A549 (cell line): ENCODE measurements around the gene NCOA5. TPM values are rescaled to one million over a fixed set of nuclear protein-coding genes. Genes with fewer than 3 reads are reported as not detected.

Experiments
- ATAC-seq, 2 experiments: fragments of 200-7000 bp in 1 of 2; fragments of >200 bp in 1 of 2; cut with Nextera tagmentation in 1 of 2; cut with Tn5 transposase in 1 of 2; 3 replicates each; pipeline versions ENCODE4 v1.8.0 to v1.9.1; 2018 to 2020; ENCODE audit warnings: mild to moderate bottlenecking in 1 of 2, moderate library complexity in 1 of 2
- CTCF ChIA-PET: fragments of 300-600 bp; sonication (Branson Sonifier 250); formaldehyde crosslinking; extraction: SDS; loops from one replicate; lab custom pipeline; 2021; ENCODE audit warnings: antibody characterized with exemption, inconsistent platforms; lab: Yijun Ruan, JAX
- POLR2A ChIA-PET: fragments of 350-600 bp; formaldehyde crosslinking; extraction: SDS; loops from one replicate; lab custom pipeline; 2021; ENCODE audit warnings: antibody characterized with exemption, inconsistent platforms; lab: Yijun Ruan, JAX
- DNase-seq, 2 experiments: peaks; one replicate each; pipeline versions ENCODE4 v3.0.0 to v3.0.0-alpha.2; 2011 to 2016; ENCODE audit warnings: low read depth in 1 of 2, low spot score in 1 of 2
- FAIRE-seq: peaks from 2 replicates; lab custom pipeline; 2011; peaks lifted over from hg19 to GRCh38; lab: Jason Lieb, UNC
- H3K27ac ChIP-seq, 2 experiments: fragments of >200 bp; sonication (Bioruptor Twin); formaldehyde crosslinking; 3 replicates each; pipeline ENCODE4 v1.5.1; 2016 to 2017
- H3K4me1 ChIP-seq: fragments of >200 bp; sonication (Bioruptor Twin); formaldehyde crosslinking; 3 replicates; pipeline ENCODE4 v1.6.1; 2016
- H3K4me2 ChIP-seq: fragments of >200 bp; sonication (Bioruptor Twin); formaldehyde crosslinking; 3 replicates; pipeline ENCODE4 v1.6.1; 2016
- H3K4me3 ChIP-seq: fragments of >200 bp; sonication (Bioruptor Twin); formaldehyde crosslinking; 3 replicates; pipeline ENCODE4 v1.5.1; 2016
- H3K9me3 ChIP-seq: fragments of >200 bp; sonication (Bioruptor Twin); formaldehyde crosslinking; 3 replicates; pipeline ENCODE4 v1.6.1; 2016
- BHLHE40 ChIP-seq: IDR thresholded peaks from 2 replicates; pipeline ENCODE4 v1.6.1; 2012; ENCODE audit warnings: low read depth, low read length, inconsistent platforms
- CBX8 ChIP-seq: fragments of 200-600 bp; sonication (generic); IDR thresholded peaks from 2 replicates; pipeline ENCODE4 v1.6.1; 2016
- CEBPB ChIP-seq, 2 experiments: fragments of >200 bp in 1 of 2; sonication (Bioruptor Twin) in 1 of 2; formaldehyde crosslinking in 1 of 2; IDR thresholded peaks; 2 replicates each; pipeline ENCODE4 v1.6.1; 2012 to 2016
- E2F6 ChIP-seq: IDR thresholded peaks from 2 replicates; pipeline ENCODE4 v1.6.1; 2012; ENCODE audit warnings: low read depth, borderline replicate concordance
- EP300 ChIP-seq, 2 experiments: fragments of >200 bp; sonication (Bioruptor Twin); formaldehyde crosslinking; IDR thresholded peaks; 2 replicates in 1 of 2; 3 replicates in 1 of 2; pipeline ENCODE4 v1.6.1; 2016 to 2017
- ESRRA ChIP-seq: fragments of 150-350 bp; IDR thresholded peaks from 2 replicates; pipeline ENCODE4 v1.6.1; 2014; ENCODE audit warnings: mild to moderate bottlenecking, low read length, borderline replicate concordance
- FOSB ChIP-seq: fragments of 250-450 bp; sonication (Bioruptor Pico); IDR thresholded peaks from 2 replicates; pipeline ENCODE4 v1.5.0; 2020; ENCODE audit warnings: mild to moderate bottlenecking, moderate library complexity
- FOSL2 ChIP-seq, 2 experiments: fragments of 450-650 bp in 1 of 2; fragments of >200 bp in 1 of 2; sonication (Bioruptor Twin) in 1 of 2; formaldehyde crosslinking; IDR thresholded peaks; 2 replicates each; pipeline versions ENCODE4 v1.5.0 to v1.6.1; 2016 to 2020; ENCODE audit warnings: mild to moderate bottlenecking in 1 of 2, moderate library complexity in 1 of 2
- HDAC2 ChIP-seq: fragments of 200-600 bp; sonication (generic); IDR thresholded peaks from 2 replicates; pipeline ENCODE4 v1.6.1; 2016
- HEYL ChIP-seq: fragments of 250-450 bp; sonication (Bioruptor Pico); IDR thresholded peaks from 2 replicates; pipeline ENCODE4 v1.8.0; 2021; ENCODE audit warnings: mild to moderate bottlenecking, moderate library complexity
- HOXB5 ChIP-seq: fragments of 250-450 bp; sonication (Bioruptor Pico); IDR thresholded peaks from 2 replicates; pipeline ENCODE4 v1.5.0; 2020; ENCODE audit warnings: mild to moderate bottlenecking, moderate library complexity
- KDM1A ChIP-seq: fragments of 200-600 bp; sonication (generic); IDR thresholded peaks from 2 replicates; pipeline ENCODE4 v1.6.1; 2016; ENCODE audit warnings: low read depth, mild to moderate bottlenecking
- MAX ChIP-seq: IDR thresholded peaks from 2 replicates; pipeline ENCODE4 v1.6.1; 2012
- NR3C1 ChIP-seq: fragments of >200 bp; sonication (Bioruptor Twin); formaldehyde crosslinking; IDR thresholded peaks from 3 replicates; pipeline ENCODE4 v1.6.1; 2017
- POLR2A ChIP-seq: IDR thresholded peaks from 2 replicates; pipeline ENCODE4 v1.6.1; 2012; ENCODE audit warnings: mild to moderate bottlenecking, low read length
- REST ChIP-seq: fragments of 200-600 bp; sonication (generic); IDR thresholded peaks from 2 replicates; pipeline ENCODE4 v1.6.1; 2016; ENCODE audit warnings: antibody characterized with exemption, mild to moderate bottlenecking, moderate library complexity
- RFX5 ChIP-seq: fragments of 450-650 bp; IDR thresholded peaks from 2 replicates; pipeline ENCODE4 v1.7.1; 2014; ENCODE audit warnings: antibody characterized with exemption, mild to moderate bottlenecking, moderate library complexity
- RNF2 ChIP-seq: fragments of 200-600 bp; sonication (generic); IDR thresholded peaks from 2 replicates; pipeline ENCODE4 v1.6.1; 2016; ENCODE audit warnings: low read depth, mild to moderate bottlenecking, antibody characterized with exemption, moderate library complexity, borderline replicate concordance
- SMC3 ChIP-seq: fragments of >200 bp; sonication (Bioruptor Twin); formaldehyde crosslinking; IDR thresholded peaks from 3 replicates; pipeline ENCODE4 v1.6.1; 2018; ENCODE audit warnings: inconsistent platforms
- SREBF2 ChIP-seq: fragments of 450-650 bp; IDR thresholded peaks from 2 replicates; pipeline ENCODE4 v1.6.1; 2014; ENCODE audit warnings: mild to moderate bottlenecking, moderate library complexity
- TP53 ChIP-seq: fragments of 250-450 bp; sonication (Bioruptor Pico); IDR thresholded peaks from 2 replicates; pipeline ENCODE4 v1.5.0; 2021; ENCODE audit warnings: mild to moderate bottlenecking, moderate library complexity
- USF2 ChIP-seq: fragments of 450-650 bp; IDR thresholded peaks from 2 replicates; pipeline ENCODE4 v1.6.1; 2014; ENCODE audit warnings: antibody characterized with exemption
- ZNF302 ChIP-seq: fragments of 250-450 bp; sonication (Bioruptor Pico); IDR thresholded peaks from 2 replicates; pipeline ENCODE4 v1.9.0; 2021; ENCODE audit warnings: inconsistent platforms, mild to moderate bottlenecking, moderate library complexity
- ZSCAN20 ChIP-seq: fragments of 250-450 bp; sonication (Bioruptor Pico); IDR thresholded peaks from 2 replicates; pipeline ENCODE4 v1.8.0; 2022; ENCODE audit warnings: mild to moderate bottlenecking, moderate library complexity
- WGBS: methylation state at CpG from one replicate; pipeline ENCODE4 v1.1.6; 2017; ENCODE audit errors: missing lambda C conversion rate; 5-methylcytosine and 5-hydroxymethylcytosine counted together
- polyA plus RNA-seq, 4 experiments: library from polyadenylated mRNA; depleted of rRNA in 3 of 4; stranded (reverse); fragments of >200 nt; fragmentation: RNase III in 1 of 4; extraction: RNeasy Plus Mini Kit Qiagen cat#74134 plus additional on column Dnase treatment in 1 of 4; gene quantifications; 2 replicates in 3 of 4; 3 replicates in 1 of 4; pipeline ENCODE4 v1.2.3, GENCODE V29; 2011 to 2017

Gene NCOA5
- polyA plus RNA-seq, 2 of the 4 experiments (the other 2 are of a cell fraction) = 27.2 to 28.0 TPM

GRCh38 chr20:46035253-46035652 lies 54.5 kb downstream of the NCOA5 start:
- POLR2A ChIA-PET = no interaction called here

GRCh38 chr20:46034039-46034438 lies 55.7 kb downstream of the NCOA5 start:
- POLR2A ChIA-PET = no interaction called here
- no peak overlapping the region for H3K27ac ChIP-seq
- H3K9me3 ChIP-seq = no peaks in the 10 kb centered on the region
- DNase-seq (no peak), FAIRE-seq (no peak)
- CTCF ChIA-PET = interaction anchor here (3.1 kb wide), 1 partner anchor 11 kb away, joined by 15 read pairs; no protein-coding TSS in a partner anchor
- TF ChIP-seq CEBPB (IDR thresholded peaks at IDR 0.05) (no peak), ZNF302 (CRISPR knock-in tag) (no peak), FOSB (CRISPR knock-in tag) (no peak), REST (no peak), EP300 (IDR thresholded peaks at IDR 0.05) (no peak), MAX (no peak), FOSL2 (IDR thresholded peaks at IDR 0.05) (no peak), FOSL2 (CRISPR knock-in tag; IDR thresholded peaks at IDR 0.05) (no peak), HDAC2 (no peak), TP53 (no peak), SREBF2 (no peak), HOXB5 (CRISPR knock-in tag) (no peak), NR3C1 (no peak)
- TF ChIP-seq, all 56 proteins: peak for 0
- Histone ChIP-seq H3K4me3 (no peak overlapping the region), H3K4me2 (no peak overlapping the region), H3K4me1 (no peaks in the 10 kb centered on the region)
- no peak for ATAC-seq
- WGBS = 15% methylated on average over 3 of the region's 3 CpGs

More at GRCh38 chr20:46035253-46035652, 54.5 kb downstream of the NCOA5 start:
- no peak overlapping the region for H3K27ac ChIP-seq
- no peak overlapping the region for H3K4me3 ChIP-seq
- TF ChIP-seq HDAC2 = no peak
- TF ChIP-seq ESRRA = no peak
- TF ChIP-seq HOXB5 (CRISPR knock-in tag) = no peak
- TF ChIP-seq ZSCAN20 (CRISPR knock-in tag) = no peak
- TF ChIP-seq BHLHE40 = no peak
- no peak for TF ChIP-seq KDM1A
- no peak for TF ChIP-seq RNF2
- TF ChIP-seq HEYL (CRISPR knock-in tag) = no peak
- TF ChIP-seq USF2 = no peak
- TF ChIP-seq RFX5 = no peak
- TF ChIP-seq NR3C1 = no peak
- TF ChIP-seq EP300 (IDR thresholded peaks at IDR 0.05) = no peak
- TF ChIP-seq SMC3 = no peak
- TF ChIP-seq E2F6 = no peak
- TF ChIP-seq SREBF2 = no peak
- TF ChIP-seq CBX8 = no peak
- TF ChIP-seq ZNF302 (CRISPR knock-in tag) = no peak
- no peak for TF ChIP-seq FOSB (CRISPR knock-in tag)
- TF ChIP-seq POLR2A = no peak
- WGBS = 11% methylated on average over 5 of the region's 5 CpGs
- DNase-seq = no peak
- H3K4me1 ChIP-seq = no peaks in the 10 kb centered on the region
- no peak for FAIRE-seq
- ATAC-seq = no peak
- no peak overlapping the region for H3K4me2 ChIP-seq
- CTCF ChIA-PET = interaction anchor here (1.0 to 3.1 kb wide), 2 partner anchors 12 to 48 kb away, joined by 4 to 15 read pairs; no protein-coding TSS in a partner anchor
- no peaks in the 10 kb centered on the region for H3K9me3 ChIP-seq
